Measurements from ENCODE around the gene MS4A13. TPM values are rescaled to one million over a fixed set of nuclear protein-coding genes. Genes with fewer than 3 reads are reported as not detected.

The MS4A13 gene
- polyA plus RNA-seq, 1 experiment = not detected

GRCh38 chr11:60589611-60590010 is 74.4 kb downstream of the MS4A13 start:
- no peak overlapping the region for H3K4me3 ChIP-seq (ENCODE audit: low read depth, low read length)
- no peaks in the 10 kb centered on the region for H3K27me3 ChIP-seq (ENCODE audit: control insufficient read depth, insufficient read depth, low read length)
- POLR2A ChIA-PET = no interaction called here
- H3K36me3 ChIP-seq (ENCODE audit: control insufficient read depth, insufficient read depth, low read length) = no peaks in the 10 kb centered on the region
- CTCF ChIA-PET = no interaction called here
- no peak for DNase-seq (ENCODE audit: low read depth)
- TF ChIP-seq CTCF (IDR thresholded peaks at IDR 0.05; ENCODE audit: insufficient read depth, low read depth, low read length) = no peak

Other genes with a start within 250 kb of the MS4A13 start
- gene MS4A4A, start 234.7 kb upstream of the MS4A13 start, polyA plus RNA-seq (2011; rRNA removed) = not detected in 2 replicates
- not detected in 2 replicates for gene MS4A6E, start 188.1 kb upstream of the MS4A13 start, polyA plus RNA-seq (2011; rRNA removed)
- gene MS4A7, start 136.9 kb upstream of the MS4A13 start, polyA plus RNA-seq (2011; rRNA removed) = not detected in 2 replicates
- gene MS4A14, start 118.9 kb upstream of the MS4A13 start, polyA plus RNA-seq (2011; rRNA removed) = not detected in 2 replicates
- not detected in 2 replicates for gene MS4A5, start 85.8 kb upstream of the MS4A13 start, polyA plus RNA-seq (2011; rRNA removed)
- not detected in 2 replicates for gene MS4A1, start 59.5 kb upstream of the MS4A13 start, polyA plus RNA-seq (2011; rRNA removed)
- 0.10 TPM in 1 of 2 replicates, not detected in the other for gene MS4A12, start 22.6 kb upstream of the MS4A13 start, polyA plus RNA-seq (2011; rRNA removed)
- not detected in 2 replicates for gene MS4A8, start 184.2 kb downstream of the MS4A13 start, polyA plus RNA-seq (2011; rRNA removed)
- not detected in 2 replicates for gene MS4A18, start 209.3 kb downstream of the MS4A13 start, polyA plus RNA-seq (2011; rRNA removed)
- not detected in 2 replicates for gene MS4A15, start 241.5 kb downstream of the MS4A13 start, polyA plus RNA-seq (2011; rRNA removed)